DOHH2 (cell line): Measurements from ENCODE around the gene CHEK1.
A peak's percentile ranks its signal among the peaks of the same experiment; 100 is the strongest.

ENCODE experiments used
- H3F3A ChIP-seq: fragments of 200-600 bp; sonication (generic), shearing (Covaris generic); 2 replicates; pipeline ENCODE4 v1.6.0; 2016; ENCODE audit warnings: antibody characterized with exemption, mild to moderate bottlenecking; ENCODE audit not compliant: control insufficient read depth, insufficient read depth
- H3K27ac ChIP-seq: fragments of 200-600 bp; sonication (generic); 2 replicates; pipeline ENCODE4 v1.5.1; 2014; ENCODE audit warnings: low read depth, mild to moderate bottlenecking, low read length, moderate library complexity
- H3K27me3 ChIP-seq: fragments of 200-600 bp; sonication (generic); 2 replicates; pipeline ENCODE4 v1.6.1; 2014; ENCODE audit warnings: mild to moderate bottlenecking, low read length, mixed read lengths; ENCODE audit not compliant: control insufficient read depth
- H3K36me3 ChIP-seq: fragments of 200-600 bp; sonication (generic); 2 replicates; pipeline ENCODE4 v1.6.1; 2014; ENCODE audit warnings: mild to moderate bottlenecking, low read length, moderate library complexity, mixed read lengths; ENCODE audit not compliant: control insufficient read depth
- H3K4me1 ChIP-seq: fragments of 200-600 bp; sonication (generic); 2 replicates; pipeline ENCODE4 v1.6.1; 2014; ENCODE audit warnings: mild to moderate bottlenecking, low read length, mixed read lengths; ENCODE audit not compliant: control insufficient read depth
- H3K4me2 ChIP-seq: fragments of 200-600 bp; sonication (generic); 2 replicates; pipeline ENCODE4 v1.6.0; 2014; ENCODE audit warnings: mild to moderate bottlenecking, low read length, moderate library complexity
- H3K4me3 ChIP-seq: fragments of 200-600 bp; sonication (generic); 2 replicates; pipeline ENCODE4 v1.5.1; 2014; ENCODE audit warnings: mild to moderate bottlenecking, low read length, mixed read lengths
- H3K79me2 ChIP-seq: fragments of 200-600 bp; sonication (generic); 2 replicates; pipeline ENCODE4 v1.6.1; 2014; ENCODE audit warnings: mild to moderate bottlenecking, low read length, mixed read lengths; ENCODE audit not compliant: control insufficient read depth
- H3K9me2 ChIP-seq: fragments of 200-600 bp; sonication (generic); replicated peaks from 2 replicates; pipeline ENCODE4 v1.6.1; 2014; ENCODE audit warnings: mild to moderate bottlenecking, low read length, mixed read lengths; ENCODE audit not compliant: control insufficient read depth
- H3K9me3 ChIP-seq: fragments of 200-600 bp; sonication (generic); 2 replicates; pipeline ENCODE4 v1.6.1; 2014; ENCODE audit warnings: antibody characterized with exemption, low read length, mixed read lengths; ENCODE audit not compliant: control insufficient read depth, insufficient read depth
- H4K20me1 ChIP-seq: fragments of 200-600 bp; sonication (generic); 2 replicates; pipeline ENCODE4 v1.6.0; 2014; ENCODE audit warnings: low read depth, mild to moderate bottlenecking, antibody characterized with exemption, low read length, moderate library complexity; ENCODE audit not compliant: control insufficient read depth, insufficient read depth
- EZH2phosphoT487 ChIP-seq: fragments of 200-600 bp; sonication (generic); IDR thresholded peaks from 2 replicates; pipeline ENCODE4 v1.6.1; 2017; ENCODE audit warnings: borderline replicate concordance, mild to moderate bottlenecking, antibody characterized with exemption, low read length, moderate library complexity, mixed read lengths
- TF ChIP-seq, protein P1 (sequence below): fragments of 200-600 bp; sonication (generic); IDR thresholded peaks from one replicate; pipeline ENCODE4 v1.5.1; 2014; ENCODE audit warnings: antibody characterized with exemption, mild to moderate bottlenecking, low read depth, low read length; ENCODE audit not compliant: poor library complexity, severe bottlenecking

Gene CHEK1

DNA sequence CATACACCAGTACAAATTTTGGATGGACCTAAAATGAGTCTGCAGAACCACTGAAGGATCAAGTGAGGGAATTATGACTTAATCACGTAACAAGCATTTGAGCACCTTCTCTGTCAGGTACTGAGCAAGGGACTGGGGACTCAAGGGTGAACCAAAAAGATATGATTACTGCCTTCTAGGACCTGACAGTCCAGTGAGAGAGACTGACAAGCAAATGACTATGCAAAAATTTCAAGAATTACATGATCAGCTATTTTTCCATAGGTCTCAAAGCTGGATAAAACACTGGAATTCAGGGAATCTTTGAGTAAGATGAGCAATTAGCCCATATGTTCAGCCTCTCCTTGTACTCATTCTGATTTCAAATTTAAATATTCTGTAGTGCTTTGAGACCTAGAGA lies 37.5 kb upstream of the CHEK1 start:
- Histone ChIP-seq H3K27me3 (no peaks in the 10 kb centered on the region), H3K27ac (no peak overlapping the region), H3K9me3 (no peaks in the 10 kb centered on the region), H3F3A (peaks cover 5% of the 10 kb centered on the region; the same call in 1 of the 2 replicates), H3K9me2 (no peaks in the 10 kb centered on the region), H3K4me2 (no peak overlapping the region), H4K20me1 (no peaks in the 10 kb centered on the region), H3K36me3 (peaks cover 24% of the 10 kb centered on the region), H3K79me2 (peaks cover 13% of the 10 kb centered on the region), H3K4me1 (peaks cover 7% of the 10 kb centered on the region), H3K4me3 (no peak overlapping the region)
- no peak for TF ChIP-seq EZH2phosphoT487
- TF ChIP-seq, protein P1, sequence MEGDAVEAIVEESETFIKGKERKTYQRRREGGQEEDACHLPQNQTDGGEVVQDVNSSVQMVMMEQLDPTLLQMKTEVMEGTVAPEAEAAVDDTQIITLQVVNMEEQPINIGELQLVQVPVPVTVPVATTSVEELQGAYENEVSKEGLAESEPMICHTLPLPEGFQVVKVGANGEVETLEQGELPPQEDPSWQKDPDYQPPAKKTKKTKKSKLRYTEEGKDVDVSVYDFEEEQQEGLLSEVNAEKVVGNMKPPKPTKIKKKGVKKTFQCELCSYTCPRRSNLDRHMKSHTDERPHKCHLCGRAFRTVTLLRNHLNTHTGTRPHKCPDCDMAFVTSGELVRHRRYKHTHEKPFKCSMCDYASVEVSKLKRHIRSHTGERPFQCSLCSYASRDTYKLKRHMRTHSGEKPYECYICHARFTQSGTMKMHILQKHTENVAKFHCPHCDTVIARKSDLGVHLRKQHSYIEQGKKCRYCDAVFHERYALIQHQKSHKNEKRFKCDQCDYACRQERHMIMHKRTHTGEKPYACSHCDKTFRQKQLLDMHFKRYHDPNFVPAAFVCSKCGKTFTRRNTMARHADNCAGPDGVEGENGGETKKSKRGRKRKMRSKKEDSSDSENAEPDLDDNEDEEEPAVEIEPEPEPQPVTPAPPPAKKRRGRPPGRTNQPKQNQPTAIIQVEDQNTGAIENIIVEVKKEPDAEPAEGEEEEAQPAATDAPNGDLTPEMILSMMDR: no peak

DNA sequence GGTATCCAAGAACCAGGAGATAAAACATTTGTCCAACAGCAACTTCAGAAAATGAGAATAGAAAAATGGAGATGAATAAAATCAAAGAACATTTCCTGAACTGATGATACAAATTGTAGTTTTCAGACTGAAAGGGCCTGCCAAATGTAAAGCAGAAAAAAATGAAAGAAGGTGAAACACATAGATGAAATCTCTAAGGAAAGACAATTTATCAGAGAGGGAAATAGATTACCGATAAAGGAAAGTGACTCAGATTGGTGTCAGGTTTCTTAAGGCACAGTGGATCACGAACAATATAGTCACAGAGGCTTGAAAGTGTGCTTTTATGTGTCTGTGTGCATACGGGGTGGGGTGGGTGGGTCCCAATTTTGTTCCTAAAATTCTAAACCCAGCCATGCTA lies 36.5 kb upstream of the CHEK1 start:
- peaks cover 22% of the 10 kb centered on the region for H3K79me2 ChIP-seq
- H3K27me3 ChIP-seq: no peaks in the 10 kb centered on the region
- peaks cover 20% of the 10 kb centered on the region for H3K36me3 ChIP-seq
- no peaks in the 10 kb centered on the region for H3K9me3 ChIP-seq
- no peak overlapping the region for H3K27ac ChIP-seq
- H3K4me3 ChIP-seq: no peak overlapping the region
- no peak for TF ChIP-seq EZH2phosphoT487
- TF ChIP-seq, protein P1: no peak
- H3K4me1 ChIP-seq: peaks cover 7% of the 10 kb centered on the region
- H4K20me1 ChIP-seq: no peaks in the 10 kb centered on the region
- H3K9me2 ChIP-seq: no peaks in the 10 kb centered on the region
- H3K4me2 ChIP-seq: no peak overlapping the region
- H3F3A ChIP-seq: peaks cover 5% of the 10 kb centered on the region; the same call in 1 of the 2 replicates

DNA sequence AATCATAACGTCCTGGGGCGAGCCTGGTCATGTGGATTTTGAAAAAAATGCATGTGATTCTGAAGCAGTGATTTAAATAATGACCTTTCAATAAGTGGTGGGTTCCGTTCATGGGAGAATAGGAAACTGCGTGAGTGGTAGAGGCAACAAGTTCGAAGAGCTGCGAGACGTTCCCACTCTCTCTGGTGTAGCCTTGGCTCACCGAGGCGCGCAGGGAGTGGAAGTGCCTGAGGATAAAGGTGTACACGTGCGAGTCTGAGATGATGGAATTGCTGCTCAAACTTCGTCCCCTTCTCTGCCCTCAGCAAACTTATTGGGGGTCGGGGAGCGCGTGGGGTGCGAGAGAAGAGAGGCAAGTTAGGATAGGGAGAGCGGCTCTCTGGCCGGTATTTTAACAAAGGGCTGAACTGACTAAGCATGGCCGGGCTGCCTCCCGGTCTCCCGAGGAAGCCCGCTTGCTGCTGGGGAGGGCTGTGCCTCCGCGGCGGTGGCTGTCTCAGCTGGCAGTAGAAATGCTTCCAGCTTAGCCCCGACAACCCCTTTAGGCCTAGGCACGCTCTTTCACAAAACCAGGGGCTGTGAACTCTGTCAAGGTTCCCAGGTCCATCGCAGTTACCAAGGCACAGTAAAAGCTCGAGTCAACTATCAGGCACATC lies 33.2 kb upstream of the CHEK1 start:
- Histone ChIP-seq H3K4me1 (peaks cover 29% of the 10 kb centered on the region), H3K9me3 (no peaks in the 10 kb centered on the region), H4K20me1 (no peaks in the 10 kb centered on the region), H3K27me3 (no peaks in the 10 kb centered on the region), H3F3A (no peaks in the 10 kb centered on the region; the same call in 1 of the 2 replicates), H3K4me2 (peak overlapping the region; percentile 70), H3K79me2 (peaks cover 55% of the 10 kb centered on the region), H3K9me2 (no peaks in the 10 kb centered on the region), H3K4me3 (peak overlapping the region; percentile 91), H3K27ac (peak overlapping the region; percentile 66), H3K36me3 (peaks cover 27% of the 10 kb centered on the region)
- no peak for TF ChIP-seq EZH2phosphoT487
- TF ChIP-seq, protein P1: no peak
